KBM-7 (cell line): ENCODE data around the gene MRGPRX4.
A peak's percentile ranks its signal among the peaks of the same experiment; 100 is the strongest.
"Not testable (repeated sequence)": the region's sequence is repeated elsewhere in the genome, so short reads cannot be mapped to it uniquely, and the experiment has no call there.

ENCODE experiments used
- DNase-seq: peaks from one replicate; pipeline ENCODE4 v3.0.0-alpha.2; 2015
- in situ Hi-C: fragments of 300-500 bp; cut with MboI; formaldehyde crosslinking; loops from 2 replicates; pipeline ENCODE4 v1.14.3; 2020; ENCODE audit warnings: low sequenced_read_pairs, low pct_unique_long_range_greater_than_20kb, mixed read lengths

Gene MRGPRX4

DNA sequence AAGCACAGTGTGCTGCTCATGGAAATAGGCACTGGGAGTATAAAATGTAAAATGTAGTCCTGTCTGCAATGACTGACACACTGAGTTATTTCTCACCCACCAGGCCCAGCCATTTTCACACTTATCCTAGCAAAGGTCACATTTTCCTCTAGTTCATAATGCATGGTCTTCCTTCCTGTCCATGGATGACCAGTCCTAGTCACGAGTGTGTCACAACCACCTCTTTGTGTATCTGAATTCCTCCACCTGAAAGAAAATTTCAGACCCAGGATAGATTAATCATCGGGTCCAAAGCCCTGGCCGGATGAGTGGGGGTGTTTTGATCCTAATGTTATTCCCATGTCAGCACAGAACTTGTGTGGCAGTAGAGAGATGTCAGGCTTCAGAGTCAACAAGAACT, at the start of gene MRGPRX4:
MRGPRX4 (plus strand) TSS at position 172 of the 400 bp plus-strand sequence. CDS start 420 bp downstream, outside the sequence.
- no peak for DNase-seq
- in situ Hi-C loops = no loop called here

DNA sequence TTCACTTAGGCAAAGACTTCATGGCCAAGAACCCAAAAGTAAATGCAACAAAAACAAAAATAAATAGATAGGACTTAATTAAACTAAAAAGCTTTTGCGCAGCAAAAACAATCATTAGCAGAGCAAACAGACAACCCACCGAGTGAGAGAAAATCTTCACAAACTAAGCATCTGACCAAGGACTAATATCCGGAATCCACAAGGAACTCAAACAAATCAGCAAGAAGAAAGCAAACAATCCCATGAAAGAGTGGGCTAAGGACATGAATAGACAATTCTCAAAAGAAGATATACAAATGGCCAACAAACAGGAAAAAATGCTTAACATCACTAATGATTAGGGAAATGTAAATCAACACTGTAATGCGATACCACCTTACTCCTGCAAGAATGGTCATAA, 41.5 kb upstream of the MRGPRX4 start:
- DNase-seq, in situ Hi-C loops: not testable (repeated sequence)

DNA sequence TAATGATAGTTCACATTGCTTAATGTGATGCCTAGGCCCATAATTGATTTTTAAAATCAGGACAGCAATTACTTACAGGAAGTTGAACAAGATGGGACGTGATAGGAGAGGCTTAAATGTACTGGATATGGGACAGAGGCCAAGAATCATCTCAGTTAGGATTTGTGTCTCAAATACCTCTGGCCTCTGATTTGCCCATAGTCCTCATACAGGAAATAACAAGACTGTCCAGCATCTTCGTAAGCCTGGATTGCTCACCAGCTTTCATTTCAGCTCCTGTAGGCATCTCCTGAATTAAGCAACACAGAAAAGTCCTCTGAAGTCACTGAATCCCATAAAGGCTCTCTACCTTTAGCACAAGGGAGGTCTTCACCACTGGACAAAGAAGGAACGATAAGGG, 40.3 kb upstream of the MRGPRX4 start, which contains the start of gene MRGPRX3:
MRGPRX3 (plus strand) TSS at position 231 of the 400 bp plus-strand sequence. CDS start 4,632 bp downstream, outside the sequence.
- no peak for DNase-seq
- in situ Hi-C loops = no loop called here

DNA sequence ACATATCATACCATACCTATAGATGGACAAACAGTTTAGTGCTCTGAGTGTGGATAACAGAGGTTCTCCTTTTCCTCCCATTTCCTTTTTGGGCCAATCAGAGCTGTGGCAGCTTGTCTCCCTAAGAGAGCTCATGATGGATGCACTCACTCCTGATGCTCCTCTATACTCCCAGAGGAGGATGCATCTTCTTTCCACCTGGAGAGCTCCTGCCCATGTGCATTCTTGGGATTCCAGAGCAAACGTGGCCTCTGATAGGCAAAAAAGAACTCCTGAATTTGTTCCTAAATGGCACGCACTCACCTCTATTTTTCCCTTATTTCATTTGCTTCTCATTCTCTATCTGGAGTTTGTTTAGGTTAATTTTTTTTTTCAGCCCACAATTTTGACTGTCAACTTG, 37.3 kb upstream of the MRGPRX4 start:
- no peak for DNase-seq
- in situ Hi-C loops = no loop called here

DNA sequence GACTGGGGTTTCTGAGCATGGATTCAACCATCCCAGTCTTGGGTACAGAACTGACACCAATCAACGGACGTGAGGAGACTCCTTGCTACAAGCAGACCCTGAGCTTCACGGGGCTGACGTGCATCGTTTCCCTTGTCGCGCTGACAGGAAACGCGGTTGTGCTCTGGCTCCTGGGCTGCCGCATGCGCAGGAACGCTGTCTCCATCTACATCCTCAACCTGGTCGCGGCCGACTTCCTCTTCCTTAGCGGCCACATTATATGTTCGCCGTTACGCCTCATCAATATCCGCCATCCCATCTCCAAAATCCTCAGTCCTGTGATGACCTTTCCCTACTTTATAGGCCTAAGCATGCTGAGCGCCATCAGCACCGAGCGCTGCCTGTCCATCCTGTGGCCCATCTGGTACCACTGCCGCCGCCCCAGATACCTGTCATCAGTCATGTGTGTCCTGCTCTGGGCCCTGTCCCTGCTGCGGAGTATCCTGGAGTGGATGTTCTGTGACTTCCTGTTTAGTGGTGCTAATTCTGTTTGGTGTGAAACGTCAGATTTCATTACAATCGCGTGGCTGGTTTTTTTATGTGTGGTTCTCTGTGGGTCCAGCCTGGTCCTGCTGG, 35.3 kb upstream of the MRGPRX4 start:
- no peak for DNase-seq
- in situ Hi-C loops = no loop called here

DNA sequence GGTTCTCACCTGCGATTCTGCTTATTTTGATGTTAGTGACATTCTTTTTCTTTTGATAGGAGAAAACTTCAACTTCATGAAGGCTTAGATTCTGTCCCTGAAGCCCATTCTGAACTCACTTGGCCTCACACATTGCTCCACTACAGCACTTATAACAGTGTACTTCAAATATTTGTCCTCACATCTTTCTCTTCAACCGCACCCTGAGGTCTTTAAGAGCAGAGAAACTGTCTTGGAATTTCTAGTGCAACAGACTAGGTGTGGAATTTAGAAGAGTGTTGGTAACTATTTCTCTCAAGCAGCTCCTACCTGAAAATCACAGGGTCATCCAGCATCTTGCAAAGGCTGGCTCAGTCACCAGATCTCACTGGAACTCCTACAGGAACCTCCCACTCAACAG, 32.5 kb upstream of the MRGPRX4 start:
- in situ Hi-C loops = no loop called here
- DNase-seq = no peak

DNA sequence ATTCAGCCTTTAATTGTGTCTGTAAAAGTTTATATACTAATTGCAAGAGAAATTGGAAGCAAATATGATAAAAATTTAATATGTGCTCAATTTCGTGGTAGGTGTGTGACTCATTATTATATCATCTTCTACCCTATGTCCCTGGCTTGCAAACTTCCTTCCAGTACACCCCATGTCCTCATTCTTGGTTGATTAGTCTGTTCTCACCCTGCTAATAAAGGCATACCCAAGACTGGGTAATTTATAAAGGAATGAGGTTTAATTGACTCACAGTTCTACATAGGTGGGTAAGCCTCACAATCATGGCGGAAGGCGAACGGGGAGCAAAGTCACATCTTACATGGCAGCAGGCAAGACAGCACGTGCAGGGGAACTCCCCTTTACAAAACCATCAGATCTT, 28.4 kb upstream of the MRGPRX4 start:
- in situ Hi-C loops = no loop called here

DNA sequence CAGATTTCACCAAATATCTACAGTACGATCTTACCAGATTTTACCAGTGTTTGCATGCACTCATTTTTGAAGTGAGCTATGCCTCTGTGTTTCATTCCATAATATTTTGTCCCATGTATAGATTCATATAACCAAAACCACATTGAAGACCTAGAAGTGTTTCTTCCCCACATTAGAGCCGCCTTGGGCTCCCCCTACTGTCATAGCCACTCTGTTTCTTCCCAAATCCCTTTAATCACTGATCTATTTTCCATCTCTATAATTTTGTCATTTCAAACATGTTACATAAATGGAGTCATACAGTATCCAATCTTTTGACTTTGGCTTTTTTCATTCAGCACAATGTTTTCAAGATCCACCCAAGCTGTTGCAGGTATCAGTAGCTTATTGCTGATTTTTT, 27.6 kb upstream of the MRGPRX4 start:
- in situ Hi-C loops = no loop called here
- DNase-seq = peak; percentile 16

More for the DNA sequence above, 28.4 kb upstream of the MRGPRX4 start:
- DNase-seq = no peak

DNA sequence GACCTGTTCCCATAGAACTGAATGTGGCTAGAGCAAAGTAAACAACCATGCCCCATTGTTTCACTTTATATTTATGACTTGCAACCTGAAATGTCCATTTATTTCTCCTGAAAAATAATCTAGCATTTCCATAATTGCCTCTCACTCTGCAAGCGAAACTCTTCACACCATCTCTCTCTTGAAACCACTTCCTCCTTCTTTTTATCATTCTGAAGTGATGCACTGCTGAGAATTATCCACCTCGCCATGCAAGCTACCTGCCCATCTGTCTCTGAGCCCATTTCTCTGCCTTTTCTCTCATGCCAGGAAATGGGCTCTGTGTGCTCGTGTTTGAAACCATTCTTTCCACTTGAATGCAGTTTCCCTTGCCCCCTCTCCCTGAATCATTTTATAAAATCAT, 26.8 kb upstream of the MRGPRX4 start:
- no peak for DNase-seq
- in situ Hi-C loops = no loop called here

DNA sequence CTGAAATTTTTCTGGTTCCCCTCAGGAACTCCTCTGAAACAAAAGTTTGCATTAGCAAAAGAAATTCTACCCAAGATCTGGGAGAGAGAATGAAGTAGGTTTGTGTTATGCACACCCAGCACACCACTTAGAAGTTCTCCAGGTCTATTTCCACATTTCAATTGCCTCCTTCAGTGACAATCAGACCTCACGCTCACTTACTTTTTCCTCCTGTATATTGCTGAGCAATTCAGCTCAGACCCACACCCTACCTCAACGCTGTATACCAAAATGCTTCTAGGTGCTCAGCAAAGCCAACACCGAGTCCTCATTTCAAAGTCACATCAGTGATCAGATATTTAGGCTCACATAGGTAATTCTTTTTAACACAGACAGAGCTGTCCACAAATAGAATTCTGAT, 21.1 kb upstream of the MRGPRX4 start:
- in situ Hi-C loops = no loop called here
- DNase-seq = no peak

DNA sequence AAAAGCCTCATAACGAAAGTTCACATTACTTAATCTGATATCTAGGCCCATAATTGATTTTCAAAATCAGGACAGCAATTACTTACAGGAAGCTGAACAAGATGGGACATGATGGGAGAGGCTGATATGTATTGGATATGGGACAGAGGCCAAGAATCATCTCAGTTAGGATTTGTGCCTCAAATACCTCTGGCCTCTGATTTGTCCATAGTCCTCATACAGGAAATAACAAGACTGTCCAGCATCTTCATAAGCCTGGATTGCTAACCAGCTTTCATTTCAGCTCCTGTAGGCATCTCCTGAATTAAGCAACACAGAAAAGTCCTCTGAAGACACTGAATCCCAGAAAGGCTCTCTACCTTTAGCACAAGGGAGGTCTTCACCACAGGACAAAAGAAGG, 4.3 kb upstream of the MRGPRX4 start:
- DNase-seq = no peak
- in situ Hi-C loops = no loop called here

DNA sequence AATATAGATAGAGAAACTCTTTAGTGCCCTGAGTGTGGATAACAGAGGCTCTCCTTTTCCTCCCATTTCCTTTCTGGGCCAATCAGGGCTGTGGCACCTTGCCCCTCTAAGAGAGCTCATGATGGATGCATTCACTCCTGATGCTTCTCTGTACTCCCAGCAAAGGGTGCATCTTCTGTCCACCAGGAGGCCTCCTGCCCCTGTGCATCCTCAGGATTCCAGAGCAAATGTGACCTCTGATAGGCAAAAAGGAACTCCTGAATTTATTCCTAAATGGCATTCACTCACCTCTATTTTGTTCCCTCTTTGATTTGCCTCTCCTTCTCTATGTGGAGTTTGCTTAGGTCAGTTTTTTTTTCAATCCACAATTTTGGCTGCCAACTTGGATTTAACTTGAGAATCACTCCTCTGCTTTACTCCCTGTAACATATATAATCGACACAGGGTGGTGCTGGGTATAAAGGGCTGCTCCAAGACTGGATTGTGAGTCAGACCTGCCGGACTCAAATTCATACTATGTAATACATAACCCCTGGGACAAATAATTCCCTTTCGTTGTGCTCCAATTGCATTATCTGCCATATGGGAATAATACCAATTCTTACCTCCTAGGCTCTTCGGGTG, 1.1 kb upstream of the MRGPRX4 start:
- in situ Hi-C loops = no loop called here
- peak; percentile 28 for DNase-seq

DNA sequence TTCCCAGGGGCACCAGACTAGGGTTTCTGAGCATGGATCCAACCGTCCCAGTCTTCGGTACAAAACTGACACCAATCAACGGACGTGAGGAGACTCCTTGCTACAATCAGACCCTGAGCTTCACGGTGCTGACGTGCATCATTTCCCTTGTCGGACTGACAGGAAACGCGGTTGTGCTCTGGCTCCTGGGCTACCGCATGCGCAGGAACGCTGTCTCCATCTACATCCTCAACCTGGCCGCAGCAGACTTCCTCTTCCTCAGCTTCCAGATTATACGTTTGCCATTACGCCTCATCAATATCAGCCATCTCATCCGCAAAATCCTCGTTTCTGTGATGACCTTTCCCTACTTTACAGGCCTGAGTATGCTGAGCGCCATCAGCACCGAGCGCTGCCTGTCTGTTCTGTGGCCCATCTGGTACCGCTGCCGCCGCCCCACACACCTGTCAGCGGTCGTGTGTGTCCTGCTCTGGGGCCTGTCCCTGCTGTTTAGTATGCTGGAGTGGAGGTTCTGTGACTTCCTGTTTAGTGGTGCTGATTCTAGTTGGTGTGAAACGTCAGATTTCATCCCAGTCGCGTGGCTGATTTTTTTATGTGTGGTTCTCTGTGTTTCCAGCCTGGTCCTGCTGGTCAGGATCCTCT, 709 bp downstream of the MRGPRX4 start:
- in situ Hi-C loops = no loop called here
- no peak for DNase-seq

DNA sequence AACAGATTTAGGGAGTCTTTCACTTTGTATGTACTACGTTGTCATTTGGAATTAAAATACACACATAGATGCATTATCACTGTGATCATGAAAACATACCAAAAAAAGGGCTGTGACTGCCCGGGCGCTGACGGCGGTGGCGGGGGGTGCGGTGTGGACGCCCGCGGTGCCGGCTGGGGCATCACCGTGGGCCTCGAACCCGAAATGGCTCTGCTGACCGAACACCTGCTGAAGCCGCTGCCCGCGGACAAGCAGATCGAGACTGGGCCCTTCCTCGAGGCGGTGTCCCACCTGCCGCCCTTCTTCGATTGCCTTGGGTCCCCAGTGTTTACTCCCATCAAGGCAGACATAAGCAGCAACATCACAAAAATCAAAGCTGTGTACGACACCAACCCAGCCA, 16.2 kb downstream of the MRGPRX4 start:
- in situ Hi-C loops = no loop called here
- DNase-seq = no peak

DNA sequence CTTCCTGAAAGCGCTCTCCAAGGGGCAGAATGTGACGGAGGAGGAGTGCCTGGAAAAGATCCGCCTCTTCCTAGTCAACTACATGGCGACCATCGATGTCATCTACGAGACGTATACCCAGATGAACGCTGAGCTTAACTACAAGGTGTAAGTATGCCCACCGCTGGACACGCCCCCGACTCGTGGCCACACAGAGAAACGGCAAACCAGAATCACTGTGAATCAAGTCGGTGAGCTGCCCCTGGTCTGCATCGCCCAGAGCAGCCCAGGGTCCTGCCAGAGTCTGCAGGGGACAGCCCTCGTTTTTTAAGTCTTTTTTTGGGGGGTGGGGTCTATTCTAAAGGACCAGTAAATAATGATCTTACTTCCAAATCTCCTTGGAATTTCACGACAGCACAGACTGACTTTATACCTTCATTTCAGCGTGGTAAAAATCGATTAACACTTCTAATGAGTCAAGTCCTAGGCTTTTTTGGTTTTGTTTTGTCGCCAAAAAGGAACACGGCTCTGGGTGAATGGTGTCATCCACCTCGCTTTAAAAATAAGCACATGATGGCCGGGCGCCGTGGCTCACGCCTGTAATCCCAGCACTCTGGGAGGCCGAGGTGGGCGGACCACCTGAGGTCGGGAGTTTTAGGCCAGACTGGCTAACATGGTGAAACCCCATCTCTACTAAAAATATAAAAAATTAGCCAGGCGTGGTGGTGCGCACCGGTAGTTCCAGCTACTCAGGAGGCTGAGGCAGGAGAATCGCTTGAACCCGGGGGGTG, 17.0 kb downstream of the MRGPRX4 start:
- in situ Hi-C loops, DNase-seq: not testable (repeated sequence)

DNA sequence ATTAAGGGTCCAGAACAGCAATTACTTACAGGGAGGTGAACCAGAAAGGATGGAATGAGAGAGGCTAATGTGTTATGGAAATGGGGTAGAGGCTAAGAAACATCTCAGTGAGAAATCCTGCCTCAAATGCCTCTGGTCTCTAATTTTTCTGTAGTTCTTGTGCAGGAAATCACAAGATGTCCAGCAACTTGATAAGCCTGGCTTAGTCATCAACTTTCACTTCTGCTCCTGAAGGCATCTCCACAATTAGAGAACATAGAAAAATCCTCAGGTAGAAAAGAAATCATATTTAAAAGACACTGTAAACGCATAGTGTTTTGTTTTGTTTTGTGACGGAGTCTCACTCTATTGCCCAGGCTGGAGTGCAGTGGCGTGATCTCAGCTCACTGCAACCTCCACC, 18.7 kb downstream of the MRGPRX4 start:
- no peak for DNase-seq
- in situ Hi-C loops = no loop called here

DNA sequence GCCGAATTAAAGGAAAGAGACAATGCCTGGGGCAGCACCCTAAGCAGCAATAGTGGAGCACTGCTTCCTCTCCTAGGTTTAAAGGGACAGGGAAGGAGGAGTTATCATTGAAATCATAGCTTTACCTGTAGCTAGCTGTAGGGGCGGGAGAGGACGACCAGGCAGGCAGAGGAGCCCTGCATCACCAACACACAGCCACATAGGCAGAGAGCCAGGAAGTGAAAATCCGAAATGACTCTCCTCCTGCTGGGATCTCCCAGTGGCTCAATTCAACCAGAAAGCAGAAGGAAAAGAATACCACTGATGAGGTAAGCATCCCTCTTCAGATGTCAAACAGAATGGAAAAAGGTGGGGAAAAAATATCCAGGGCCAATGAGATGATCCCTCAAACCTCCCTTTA, 20.4 kb downstream of the MRGPRX4 start:
- in situ Hi-C loops = no loop called here
- DNase-seq = no peak

DNA sequence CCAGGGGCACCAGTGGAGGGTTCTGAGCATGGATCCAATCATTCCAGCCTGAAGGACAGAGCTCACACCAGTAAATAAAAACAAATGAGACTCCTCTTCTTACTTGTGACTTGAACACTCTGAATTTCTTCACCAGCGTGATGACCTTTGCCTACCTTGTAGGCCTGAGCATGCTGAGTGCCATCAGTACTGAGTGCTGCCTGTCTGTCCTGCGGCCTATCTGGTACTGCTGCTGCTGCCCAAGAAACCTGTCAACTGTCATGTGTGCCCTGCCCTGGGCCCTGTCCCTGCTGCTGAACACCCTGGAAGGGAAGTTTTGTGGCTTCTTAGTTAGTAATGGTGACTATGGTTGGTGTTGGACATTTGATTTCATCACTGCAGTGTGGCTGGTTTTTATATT, 23.9 kb downstream of the MRGPRX4 start:
- in situ Hi-C loops = no loop called here
- DNase-seq = no peak

DNA sequence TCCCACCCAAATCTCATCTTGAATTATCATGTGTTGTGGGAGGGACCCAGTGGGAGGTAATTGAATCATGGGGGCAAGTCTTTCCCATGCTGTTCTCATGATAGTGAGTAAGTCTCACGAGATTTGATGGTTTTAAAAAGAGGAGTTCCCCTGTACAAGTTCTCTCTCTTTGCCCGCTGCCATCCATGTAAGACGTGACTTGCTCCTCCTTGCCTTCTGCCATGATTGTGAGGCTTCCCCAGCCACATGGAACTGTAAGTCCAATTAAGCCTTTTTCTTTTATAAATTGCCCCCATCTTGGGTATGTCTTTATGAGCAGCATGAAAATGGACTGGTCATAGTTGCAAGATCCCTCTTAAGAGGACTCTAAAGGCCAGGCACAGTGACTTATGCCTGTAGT, 25.1 kb downstream of the MRGPRX4 start:
- in situ Hi-C loops, DNase-seq: not testable (repeated sequence)

DNA sequence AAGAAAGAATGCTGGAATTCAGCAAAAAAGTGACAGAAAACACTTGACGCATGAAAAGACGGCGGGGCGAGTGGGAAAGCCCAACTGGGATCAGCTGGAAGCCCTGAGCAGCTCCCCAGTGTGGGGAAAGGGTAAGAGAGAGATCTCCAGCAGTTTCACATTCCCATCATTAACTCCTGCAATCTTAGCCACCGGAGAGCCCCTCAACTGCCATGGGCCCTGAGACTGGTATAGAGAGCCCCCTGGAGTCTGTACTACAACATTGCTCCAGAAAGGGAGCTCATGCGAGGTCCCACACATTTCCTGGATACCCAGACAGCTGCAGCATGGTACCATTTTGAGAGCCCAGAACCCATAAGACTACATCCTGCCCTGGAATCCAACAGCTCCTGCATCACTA, 31.1 kb downstream of the MRGPRX4 start:
- peak; percentile 14 for DNase-seq
- in situ Hi-C loops = no loop called here
